D721Med (cell line): ENCODE data around the gene HELZ.
A peak's percentile ranks its signal among the peaks of the same experiment; 100 is the strongest.

Experiments used
- DNase-seq: peaks from one replicate; pipeline ENCODE4 v3.0.0; 2011; ENCODE audit warnings: low spot score; ENCODE audit not compliant: insufficient read length
- FAIRE-seq: peaks from 2 replicates; lab custom pipeline; 2011; peaks lifted over from hg19 to GRCh38; lab: Jason Lieb, UNC
- CTCF ChIP-seq: IDR thresholded peaks from 2 replicates; pipeline ENCODE4 v1.5.1; 2012; ENCODE audit warnings: mild to moderate bottlenecking, control low read depth; ENCODE audit not compliant: insufficient read depth; ENCODE audit errors: missing control alignments

Gene HELZ

GRCh38 chr17:67225316-67225715, 19.7 kb downstream of the HELZ start:
- DNase-seq, result no peak
- TF ChIP-seq CTCF, result no peak
- FAIRE-seq, result no peak

GRCh38 chr17:67224736-67225135, 20.3 kb downstream of the HELZ start:
- no peak for DNase-seq
- TF ChIP-seq CTCF, result no peak
- no peak for FAIRE-seq

- TF ChIP-seq CTCF, result no peak
- DNase-seq, result no peak
- no peak for FAIRE-seq
Measured at GRCh38 chr17:67223924-67224323, 21.1 kb downstream of the HELZ start.

GRCh38 chr17:67221062-67221998, 23.7 kb downstream of the HELZ start:
- FAIRE-seq (no peak), DNase-seq (no peak)
- peak; percentile 81 for TF ChIP-seq CTCF

- no peak for TF ChIP-seq CTCF
- DNase-seq (no peak), FAIRE-seq (no peak)
Measured at GRCh38 chr17:67218385-67218950, 26.5 kb downstream of the HELZ start.

- no peak for DNase-seq
- FAIRE-seq, result no peak
- no peak for TF ChIP-seq CTCF
Measured at GRCh38 chr17:67217446-67217845, 27.6 kb downstream of the HELZ start.
